DOHH2 (cell line): Measurements from ENCODE around the gene PRAMEF20.
"Not testable (repeated sequence)": the region's sequence is repeated elsewhere in the genome, so short reads cannot be mapped to it uniquely, and the experiment has no call there.

Source experiments
- H3F3A ChIP-seq: fragments of 200-600 bp; sonication (generic), shearing (Covaris generic); 2 replicates; pipeline ENCODE4 v1.6.0; 2016; ENCODE audit warnings: antibody characterized with exemption, mild to moderate bottlenecking; ENCODE audit not compliant: control insufficient read depth, insufficient read depth
- H3K27ac ChIP-seq: fragments of 200-600 bp; sonication (generic); 2 replicates; pipeline ENCODE4 v1.5.1; 2014; ENCODE audit warnings: low read depth, mild to moderate bottlenecking, low read length, moderate library complexity
- H3K27me3 ChIP-seq: fragments of 200-600 bp; sonication (generic); 2 replicates; pipeline ENCODE4 v1.6.1; 2014; ENCODE audit warnings: mild to moderate bottlenecking, low read length, mixed read lengths; ENCODE audit not compliant: control insufficient read depth
- H3K36me3 ChIP-seq: fragments of 200-600 bp; sonication (generic); 2 replicates; pipeline ENCODE4 v1.6.1; 2014; ENCODE audit warnings: mild to moderate bottlenecking, low read length, moderate library complexity, mixed read lengths; ENCODE audit not compliant: control insufficient read depth
- H3K4me1 ChIP-seq: fragments of 200-600 bp; sonication (generic); 2 replicates; pipeline ENCODE4 v1.6.1; 2014; ENCODE audit warnings: mild to moderate bottlenecking, low read length, mixed read lengths; ENCODE audit not compliant: control insufficient read depth
- H3K4me2 ChIP-seq: fragments of 200-600 bp; sonication (generic); 2 replicates; pipeline ENCODE4 v1.6.0; 2014; ENCODE audit warnings: mild to moderate bottlenecking, low read length, moderate library complexity
- H3K4me3 ChIP-seq: fragments of 200-600 bp; sonication (generic); 2 replicates; pipeline ENCODE4 v1.5.1; 2014; ENCODE audit warnings: mild to moderate bottlenecking, low read length, mixed read lengths
- H3K79me2 ChIP-seq: fragments of 200-600 bp; sonication (generic); 2 replicates; pipeline ENCODE4 v1.6.1; 2014; ENCODE audit warnings: mild to moderate bottlenecking, low read length, mixed read lengths; ENCODE audit not compliant: control insufficient read depth
- H3K9me2 ChIP-seq: fragments of 200-600 bp; sonication (generic); replicated peaks from 2 replicates; pipeline ENCODE4 v1.6.1; 2014; ENCODE audit warnings: mild to moderate bottlenecking, low read length, mixed read lengths; ENCODE audit not compliant: control insufficient read depth
- H3K9me3 ChIP-seq: fragments of 200-600 bp; sonication (generic); 2 replicates; pipeline ENCODE4 v1.6.1; 2014; ENCODE audit warnings: antibody characterized with exemption, low read length, mixed read lengths; ENCODE audit not compliant: control insufficient read depth, insufficient read depth
- H4K20me1 ChIP-seq: fragments of 200-600 bp; sonication (generic); 2 replicates; pipeline ENCODE4 v1.6.0; 2014; ENCODE audit warnings: low read depth, mild to moderate bottlenecking, antibody characterized with exemption, low read length, moderate library complexity; ENCODE audit not compliant: control insufficient read depth, insufficient read depth
- CTCF ChIP-seq: fragments of 200-600 bp; sonication (generic); IDR thresholded peaks from one replicate; pipeline ENCODE4 v1.5.1; 2014; ENCODE audit warnings: antibody characterized with exemption, mild to moderate bottlenecking, low read depth, low read length; ENCODE audit not compliant: poor library complexity, severe bottlenecking
- EZH2phosphoT487 ChIP-seq: fragments of 200-600 bp; sonication (generic); IDR thresholded peaks from 2 replicates; pipeline ENCODE4 v1.6.1; 2017; ENCODE audit warnings: borderline replicate concordance, mild to moderate bottlenecking, antibody characterized with exemption, low read length, moderate library complexity, mixed read lengths

The PRAMEF20 gene

GRCh38 chr1:13432251-13432650, 22.0 kb downstream of the PRAMEF20 start:
- Histone ChIP-seq H3K9me2 (no peaks in the 10 kb centered on the region), H3F3A (no peaks in the 10 kb centered on the region), H3K27ac (no peak overlapping the region), H3K36me3 (no peaks in the 10 kb centered on the region), H4K20me1 (no peaks in the 10 kb centered on the region), H3K79me2 (no peaks in the 10 kb centered on the region), H3K4me1 (no peaks in the 10 kb centered on the region), H3K27me3 (no peaks in the 10 kb centered on the region), H3K4me3 (no peak overlapping the region), H3K4me2 (no peak overlapping the region), H3K9me3 (no peaks in the 10 kb centered on the region)
- no peak for TF ChIP-seq CTCF

DNA sequence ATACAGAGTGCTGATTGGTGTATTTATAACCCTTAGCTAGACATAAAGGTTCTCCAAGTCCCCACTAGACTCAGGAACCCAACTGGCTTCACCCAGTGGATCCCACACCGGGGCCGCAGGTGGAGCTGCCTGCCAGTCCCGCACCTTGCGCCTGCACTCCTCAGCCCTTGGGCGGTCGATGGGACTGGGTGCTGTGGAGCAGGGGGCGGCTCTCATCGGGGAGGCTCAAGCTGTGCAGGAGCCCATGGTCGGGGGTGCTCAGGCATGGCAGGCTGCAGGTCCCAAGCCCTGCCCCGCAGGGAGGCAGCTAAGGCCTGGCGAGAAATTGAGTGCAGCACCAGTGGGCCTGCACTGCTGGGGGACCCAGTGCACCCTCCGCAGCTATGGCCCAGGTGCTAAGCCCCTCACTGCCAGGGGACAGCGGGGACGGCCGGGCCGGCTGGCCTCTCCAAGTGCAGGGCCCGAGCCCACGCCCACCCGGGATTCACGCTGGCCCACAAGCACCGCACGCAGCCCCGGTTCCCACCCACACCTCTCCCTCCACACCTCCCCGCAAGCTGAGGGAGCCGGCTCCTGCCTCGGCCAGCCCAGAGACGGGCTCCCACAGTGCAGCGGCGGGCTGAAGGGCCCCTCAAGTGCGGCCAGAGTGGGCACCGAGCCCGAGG, 23.6 kb downstream of the PRAMEF20 start:
- not testable (repeated sequence) for H3K9me3 ChIP-seq, H3K4me2 ChIP-seq, H3F3A ChIP-seq, H3K4me1 ChIP-seq, H3K27ac ChIP-seq, H3K79me2 ChIP-seq, H3K36me3 ChIP-seq, H3K27me3 ChIP-seq, H3K4me3 ChIP-seq, H4K20me1 ChIP-seq, H3K9me2 ChIP-seq

DNA sequence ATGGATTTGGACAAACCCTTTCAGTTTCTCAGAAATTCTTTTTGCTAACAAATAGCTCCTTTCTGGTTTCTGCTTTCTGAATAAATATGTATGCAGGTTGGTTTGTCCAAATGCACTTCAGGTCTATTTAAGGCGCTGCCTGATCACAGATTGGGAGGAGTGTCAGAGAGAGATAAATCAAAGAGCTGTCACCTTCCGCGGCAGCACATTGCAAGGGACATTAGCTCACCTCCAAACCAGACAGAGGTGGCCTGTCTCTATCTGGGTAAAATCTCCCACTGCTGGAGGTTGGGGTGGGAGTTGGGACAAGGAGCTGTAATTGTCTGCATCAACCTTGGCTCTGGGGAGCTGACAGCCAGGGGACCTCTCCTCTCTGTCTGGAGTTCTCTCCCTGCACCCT, 25.2 kb downstream of the PRAMEF20 start:
- Histone ChIP-seq H3K9me3 (no peaks in the 10 kb centered on the region), H3K36me3 (no peaks in the 10 kb centered on the region), H3K4me3 (no peak overlapping the region), H4K20me1 (no peaks in the 10 kb centered on the region), H3K27me3 (no peaks in the 10 kb centered on the region), H3F3A (no peaks in the 10 kb centered on the region), H3K4me1 (no peaks in the 10 kb centered on the region), H3K9me2 (no peaks in the 10 kb centered on the region), H3K27ac (no peak overlapping the region), H3K4me2 (no peak overlapping the region), H3K79me2 (no peaks in the 10 kb centered on the region)
- TF ChIP-seq EZH2phosphoT487 (no peak), CTCF (no peak)

DNA sequence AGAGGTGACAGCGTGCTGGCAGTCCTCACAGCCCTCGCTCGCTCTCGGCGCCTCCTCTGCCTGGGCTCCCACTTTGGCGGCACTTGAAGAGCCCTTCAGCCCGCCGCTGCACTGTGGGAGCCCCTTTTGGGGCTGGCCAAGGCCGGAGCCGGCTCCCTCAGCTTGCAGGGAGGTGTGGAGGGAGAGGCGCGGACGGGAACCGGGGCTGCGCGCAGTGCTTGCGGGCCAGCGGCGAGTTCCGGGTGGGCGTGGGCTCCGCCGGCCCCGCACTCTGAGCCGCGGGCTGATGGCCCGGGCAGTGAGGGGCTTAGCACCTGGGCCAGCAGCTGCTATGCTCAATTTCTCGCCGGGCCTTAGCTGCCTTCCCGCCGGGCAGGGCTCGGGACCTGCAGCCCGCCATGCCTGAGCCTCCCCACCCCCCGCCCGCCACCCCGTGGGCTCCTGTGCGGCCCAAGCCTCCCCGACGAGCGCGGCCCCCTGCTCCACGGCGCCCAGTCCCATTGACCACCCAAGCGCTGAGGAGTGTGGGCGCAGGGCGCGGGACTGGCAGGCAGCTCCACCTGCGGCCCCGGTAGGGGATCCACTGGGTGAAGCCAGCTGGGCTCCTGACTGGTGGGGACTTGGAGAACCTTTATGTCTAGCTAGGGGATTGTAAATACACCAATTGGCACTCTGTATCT, 29.0 kb downstream of the PRAMEF20 start:
- H4K20me1 ChIP-seq, H3K4me1 ChIP-seq, H3K79me2 ChIP-seq, H3K4me3 ChIP-seq, H3K27ac ChIP-seq, H3F3A ChIP-seq, H3K4me2 ChIP-seq, H3K9me2 ChIP-seq, H3K36me3 ChIP-seq, H3K27me3 ChIP-seq, H3K9me3 ChIP-seq: not testable (repeated sequence)
